ENCODE results near the gene EXOC6.

Gene EXOC6, protein sequence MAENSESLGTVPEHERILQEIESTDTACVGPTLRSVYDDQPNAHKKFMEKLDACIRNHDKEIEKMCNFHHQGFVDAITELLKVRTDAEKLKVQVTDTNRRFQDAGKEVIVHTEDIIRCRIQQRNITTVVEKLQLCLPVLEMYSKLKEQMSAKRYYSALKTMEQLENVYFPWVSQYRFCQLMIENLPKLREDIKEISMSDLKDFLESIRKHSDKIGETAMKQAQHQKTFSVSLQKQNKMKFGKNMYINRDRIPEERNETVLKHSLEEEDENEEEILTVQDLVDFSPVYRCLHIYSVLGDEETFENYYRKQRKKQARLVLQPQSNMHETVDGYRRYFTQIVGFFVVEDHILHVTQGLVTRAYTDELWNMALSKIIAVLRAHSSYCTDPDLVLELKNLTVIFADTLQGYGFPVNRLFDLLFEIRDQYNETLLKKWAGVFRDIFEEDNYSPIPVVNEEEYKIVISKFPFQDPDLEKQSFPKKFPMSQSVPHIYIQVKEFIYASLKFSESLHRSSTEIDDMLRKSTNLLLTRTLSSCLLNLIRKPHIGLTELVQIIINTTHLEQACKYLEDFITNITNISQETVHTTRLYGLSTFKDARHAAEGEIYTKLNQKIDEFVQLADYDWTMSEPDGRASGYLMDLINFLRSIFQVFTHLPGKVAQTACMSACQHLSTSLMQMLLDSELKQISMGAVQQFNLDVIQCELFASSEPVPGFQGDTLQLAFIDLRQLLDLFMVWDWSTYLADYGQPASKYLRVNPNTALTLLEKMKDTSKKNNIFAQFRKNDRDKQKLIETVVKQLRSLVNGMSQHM

DNA sequence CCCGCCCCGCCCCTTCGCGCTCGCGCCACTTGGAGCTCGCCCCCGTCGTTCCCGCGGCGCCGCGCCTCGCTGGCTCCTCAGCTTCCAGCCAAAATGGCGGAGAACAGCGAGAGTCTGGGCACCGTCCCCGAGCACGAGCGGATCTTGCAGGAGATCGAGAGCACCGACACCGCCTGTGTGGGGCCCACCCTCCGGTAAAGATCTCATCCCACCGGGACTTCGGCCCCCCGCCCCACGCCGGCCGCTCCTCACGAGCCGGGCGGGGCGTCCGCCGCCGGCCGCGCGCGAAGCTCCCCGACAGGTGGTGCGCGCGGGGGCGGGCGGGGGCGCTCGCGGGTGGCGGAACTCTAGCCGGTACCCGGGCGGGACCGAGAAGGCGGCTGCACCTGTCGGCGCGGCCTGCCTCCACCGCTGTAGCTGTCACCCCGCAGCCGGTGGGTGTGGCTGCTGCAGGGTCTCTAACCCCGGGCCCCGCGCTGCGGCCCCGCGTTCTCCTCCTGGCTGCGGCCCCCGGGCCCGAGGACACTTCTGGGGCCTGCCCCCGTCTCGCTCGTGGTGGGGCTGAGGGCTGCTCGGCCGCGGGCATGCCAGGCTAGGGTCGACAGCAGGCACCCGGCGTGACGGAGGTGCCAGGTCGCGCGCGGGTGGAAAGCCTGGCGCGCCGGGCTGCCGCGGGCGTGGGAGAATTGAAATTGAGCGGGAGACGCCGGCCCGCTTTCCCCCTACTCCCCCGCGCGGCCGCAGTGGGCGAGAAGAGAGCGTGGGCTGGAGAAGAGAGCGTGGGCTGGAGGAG, at the start of gene EXOC6:
TSS of gene EXOC6 (plus strand) at position 80 of the 793 bp plus-strand sequence. CDS start at position 94, 14 bp downstream.
- Histone ChIP-seq H3K36me3 (no peaks in the 10 kb centered on the region), H3K4me1 (peaks cover 32% of the 10 kb centered on the region), H3K27ac (peak within 1 kb of the TSS; percentile 94)

DNA sequence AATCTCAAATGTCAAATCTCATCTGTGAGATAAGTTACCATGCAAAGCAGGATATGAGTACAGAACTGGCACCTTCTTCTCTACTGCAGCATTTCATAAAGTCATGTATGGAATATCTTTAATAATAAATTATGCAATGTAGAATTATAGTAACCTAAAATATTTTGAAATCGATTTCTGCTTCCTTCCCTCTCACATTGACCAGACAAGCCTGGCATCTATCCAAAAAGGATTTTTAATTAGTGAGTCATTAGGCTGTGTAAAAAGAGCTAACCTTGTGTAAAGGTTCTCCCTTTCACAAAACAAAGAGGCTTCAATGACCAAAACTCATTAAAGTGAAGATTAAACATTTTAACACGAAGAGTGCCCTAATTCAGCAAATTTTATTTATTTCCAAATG, 48.8 kb upstream of the EXOC6 start:
- no peak overlapping the region for H3K9ac ChIP-seq
- no peaks in the 10 kb centered on the region for H4K20me1 ChIP-seq
- no peaks in the 10 kb centered on the region for H3K36me3 ChIP-seq
- no peaks in the 10 kb centered on the region for H3K27me3 ChIP-seq
- H3K9me3 ChIP-seq: no peaks in the 10 kb centered on the region
- no peak for TF ChIP-seq Cebpa-rat (IDR thresholded peaks at IDR 0.05)
- H3K4me2 ChIP-seq: no peak overlapping the region
- no peaks in the 10 kb centered on the region for H3K4me1 ChIP-seq
- no peak overlapping the region for H3K4me3 ChIP-seq
- H3K27ac ChIP-seq: no peak overlapping the region

More for the DNA sequence above, at the start of gene EXOC6:
- Histone ChIP-seq H3K9me3 (no peaks in the 10 kb centered on the region), H3K4me3 (peak within 1 kb of the TSS; percentile 96), H3K27me3 (no peaks in the 10 kb centered on the region), H3K4me2 (peak within 1 kb of the TSS; percentile 85), H3K9ac (peak within 1 kb of the TSS; percentile 94), H4K20me1 (no peaks in the 10 kb centered on the region)
- TF ChIP-seq Cebpa-rat (IDR thresholded peaks at IDR 0.05): no peak

DNA sequence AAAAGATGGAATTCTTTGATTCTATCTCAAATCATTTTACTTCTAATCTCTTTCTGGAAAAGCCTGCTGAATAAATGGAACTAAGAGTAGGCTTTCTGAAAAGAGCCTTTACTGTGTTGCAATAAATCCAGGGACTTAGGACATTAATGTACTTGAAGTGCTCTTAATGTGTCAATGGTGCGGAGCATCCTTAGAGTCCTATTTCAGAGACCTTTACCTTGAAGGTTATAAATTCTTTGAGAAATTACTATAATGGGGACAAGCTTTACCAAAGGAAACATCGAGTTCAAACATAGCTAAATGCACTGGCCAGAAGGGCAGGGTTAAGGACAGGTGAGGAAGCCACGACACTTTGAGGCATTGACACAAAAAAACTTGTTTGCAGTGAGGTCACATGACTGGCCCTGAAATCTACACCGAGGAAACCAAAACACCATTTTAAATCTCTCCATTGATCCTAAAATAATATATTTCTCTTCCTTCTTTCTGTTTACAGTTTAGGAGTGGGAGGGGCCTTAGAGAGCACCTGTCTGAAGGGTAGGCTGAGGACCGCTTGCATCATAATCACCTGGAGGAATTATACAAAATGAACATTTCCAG, 48.1 kb upstream of the EXOC6 start:
- Histone ChIP-seq H3K4me2 (no peak overlapping the region), H3K27me3 (no peaks in the 10 kb centered on the region), H3K27ac (no peak overlapping the region), H3K36me3 (no peaks in the 10 kb centered on the region), H3K9me3 (no peaks in the 10 kb centered on the region), H3K4me3 (no peak overlapping the region), H3K4me1 (no peaks in the 10 kb centered on the region), H3K9ac (no peak overlapping the region), H4K20me1 (no peaks in the 10 kb centered on the region)
- TF ChIP-seq Cebpa-rat (IDR thresholded peaks at IDR 0.05): no peak

DNA sequence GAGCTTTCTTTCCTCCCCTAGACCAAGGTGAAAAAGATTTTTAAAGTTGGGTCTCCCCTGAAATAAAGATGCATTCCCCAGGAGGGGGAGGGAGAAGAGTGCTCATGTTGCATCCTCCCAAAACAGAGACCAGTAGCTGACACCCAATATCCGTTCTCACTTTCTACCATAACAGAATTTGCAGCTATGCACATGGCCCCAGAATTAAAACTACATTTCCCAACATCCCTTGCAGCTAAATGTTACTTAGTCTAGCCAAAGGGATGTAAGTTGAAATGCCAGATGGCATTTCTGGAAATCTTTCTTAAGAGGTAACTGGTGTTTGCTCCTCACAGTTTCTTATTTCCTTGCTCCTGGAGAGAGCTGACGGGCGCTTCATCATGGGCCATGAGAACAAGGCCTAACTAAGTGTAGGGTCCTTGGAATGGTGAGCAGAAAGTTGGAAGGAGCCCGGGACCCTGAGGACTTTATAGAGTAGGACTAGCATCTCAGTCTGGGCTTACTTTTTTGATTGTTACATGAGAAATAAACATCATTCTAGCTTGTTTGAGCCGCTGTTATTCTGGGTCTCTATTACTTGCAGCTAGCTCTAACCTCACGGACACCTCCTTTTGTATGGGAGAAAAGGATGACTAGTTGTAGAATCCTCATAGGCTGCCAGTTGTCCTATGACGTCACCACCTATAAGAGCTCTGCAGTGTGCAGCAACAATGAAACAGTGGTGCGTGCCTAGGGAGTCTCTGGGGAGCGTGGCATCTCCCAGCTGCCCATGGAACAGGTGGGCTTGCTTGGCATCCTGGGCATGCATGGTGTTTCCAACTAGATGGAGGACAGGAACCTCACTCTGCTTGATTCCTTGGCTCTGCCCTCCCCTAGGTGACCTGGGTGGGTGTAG, 46.1 kb upstream of the EXOC6 start:
- no peak overlapping the region for H3K9ac ChIP-seq
- TF ChIP-seq Cebpa-rat (IDR thresholded peaks at IDR 0.05): no peak

DNA sequence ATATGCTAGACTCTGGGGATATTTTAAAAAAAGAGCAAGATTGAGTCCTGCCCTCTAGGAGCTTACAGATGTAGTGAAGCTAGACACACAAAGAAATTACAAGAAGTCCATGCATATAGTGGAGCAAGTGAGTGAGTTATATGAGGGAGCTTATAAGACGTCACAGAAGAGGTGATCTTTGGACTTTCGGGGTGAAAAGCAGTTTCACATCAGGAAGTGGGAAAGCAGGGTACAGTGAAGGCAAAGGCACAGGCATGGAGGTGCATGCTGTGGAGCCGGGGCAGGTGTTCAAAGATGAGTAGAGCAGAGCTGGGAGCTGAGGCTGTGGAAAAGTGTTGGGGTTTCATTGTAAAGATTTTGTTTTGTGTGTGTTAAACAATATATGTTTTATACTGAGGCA, 38.5 kb upstream of the EXOC6 start:
- no peaks in the 10 kb centered on the region for H3K36me3 ChIP-seq
- no peaks in the 10 kb centered on the region for H3K9me3 ChIP-seq
- H3K9ac ChIP-seq: no peak overlapping the region
- no peak for TF ChIP-seq Cebpa-rat (IDR thresholded peaks at IDR 0.05)
- H3K27ac ChIP-seq: no peak overlapping the region
- H3K27me3 ChIP-seq: no peaks in the 10 kb centered on the region
- no peaks in the 10 kb centered on the region for H4K20me1 ChIP-seq
- H3K4me2 ChIP-seq: no peak overlapping the region
- H3K4me3 ChIP-seq: no peak overlapping the region
- no peaks in the 10 kb centered on the region for H3K4me1 ChIP-seq

More for the DNA sequence above, 46.1 kb upstream of the EXOC6 start:
- no peaks in the 10 kb centered on the region for H3K36me3 ChIP-seq
- H3K4me2 ChIP-seq: no peak overlapping the region
- no peaks in the 10 kb centered on the region for H3K4me1 ChIP-seq
- no peaks in the 10 kb centered on the region for H3K27me3 ChIP-seq
- no peak overlapping the region for H3K4me3 ChIP-seq
- H3K9me3 ChIP-seq: no peaks in the 10 kb centered on the region
- H4K20me1 ChIP-seq: no peaks in the 10 kb centered on the region
- no peak overlapping the region for H3K27ac ChIP-seq

DNA sequence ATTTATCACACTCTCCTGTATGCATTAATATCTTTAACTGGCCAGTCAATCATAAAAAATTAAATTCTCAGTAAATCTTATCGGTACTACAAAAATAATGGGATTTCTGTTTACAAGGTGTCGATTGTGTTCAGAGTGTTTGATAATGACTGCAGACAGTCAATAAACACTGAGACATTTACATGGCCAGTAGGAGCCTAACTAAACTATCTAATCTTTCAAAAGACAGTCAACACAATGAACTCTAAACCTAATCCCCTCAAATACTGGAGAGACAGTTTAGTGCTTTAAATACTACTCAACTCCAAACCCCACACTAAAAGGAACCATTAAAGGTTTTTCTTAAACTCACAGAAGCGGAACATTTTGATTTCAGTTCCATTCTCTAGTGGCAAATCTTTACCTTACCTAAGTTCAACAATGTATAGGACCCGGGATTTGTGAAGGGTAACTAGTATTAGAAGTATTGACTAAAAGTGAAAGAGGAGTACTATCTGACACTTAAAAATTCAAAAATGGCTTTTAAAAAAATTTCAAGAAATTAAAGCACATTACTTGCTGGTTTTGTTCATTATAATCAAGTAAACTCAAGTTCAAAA, 37.3 kb upstream of the EXOC6 start:
- Histone ChIP-seq H3K36me3 (no peaks in the 10 kb centered on the region), H3K27ac (no peak overlapping the region), H4K20me1 (no peaks in the 10 kb centered on the region), H3K4me3 (no peak overlapping the region), H3K4me2 (no peak overlapping the region), H3K9me3 (no peaks in the 10 kb centered on the region), H3K4me1 (no peaks in the 10 kb centered on the region), H3K27me3 (no peaks in the 10 kb centered on the region), H3K9ac (no peak overlapping the region)
- no peak for TF ChIP-seq Cebpa-rat (IDR thresholded peaks at IDR 0.05)

DNA sequence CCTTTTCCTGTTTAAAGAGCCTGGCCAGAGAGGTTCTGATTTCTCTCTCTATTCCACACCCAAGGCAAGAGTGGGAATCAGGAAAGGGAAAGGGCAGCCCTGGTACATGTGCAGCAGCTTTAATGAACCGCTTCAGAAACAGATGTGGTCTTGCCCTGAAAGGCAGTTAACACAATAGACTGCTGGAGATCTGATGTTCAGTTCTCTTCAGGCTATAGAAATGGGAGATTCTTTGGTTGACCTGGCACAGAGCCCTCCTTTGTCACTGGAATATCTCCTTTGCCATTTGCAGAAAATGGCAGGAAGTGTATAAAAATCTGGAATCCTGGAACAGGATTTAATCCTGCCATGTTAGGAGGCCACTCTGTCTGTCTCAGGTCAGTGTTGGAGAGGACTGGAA, 36.3 kb upstream of the EXOC6 start:
- H3K36me3 ChIP-seq: no peaks in the 10 kb centered on the region
- no peaks in the 10 kb centered on the region for H3K27me3 ChIP-seq
- no peaks in the 10 kb centered on the region for H3K4me1 ChIP-seq
- H3K27ac ChIP-seq: no peak overlapping the region
- H3K4me3 ChIP-seq: no peak overlapping the region
- no peaks in the 10 kb centered on the region for H3K9me3 ChIP-seq
- H3K9ac ChIP-seq: no peak overlapping the region
- no peak for TF ChIP-seq Cebpa-rat (IDR thresholded peaks at IDR 0.05)
- no peaks in the 10 kb centered on the region for H4K20me1 ChIP-seq
- no peak overlapping the region for H3K4me2 ChIP-seq

DNA sequence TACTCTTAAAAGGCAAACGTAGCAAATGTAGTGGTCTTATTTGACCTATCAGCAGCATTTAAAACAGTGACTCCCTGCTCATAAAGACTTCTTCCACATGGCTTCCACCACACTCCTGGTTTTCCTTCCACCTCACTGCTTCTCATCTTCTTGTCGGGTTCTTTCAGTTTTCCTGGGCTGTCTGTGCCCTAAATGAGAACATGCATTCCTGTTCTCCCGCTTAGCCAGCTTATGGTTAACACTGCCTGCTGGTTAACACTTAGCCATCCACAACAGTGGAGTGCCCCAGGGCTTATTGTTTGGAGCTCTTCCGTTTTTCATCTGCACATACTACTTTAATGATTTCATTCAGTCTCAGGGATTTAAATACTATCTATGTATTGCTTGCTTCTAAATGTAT, 34.3 kb upstream of the EXOC6 start:
- Histone ChIP-seq H3K4me2 (no peak overlapping the region), H3K36me3 (no peaks in the 10 kb centered on the region), H4K20me1 (no peaks in the 10 kb centered on the region), H3K9me3 (no peaks in the 10 kb centered on the region), H3K27ac (no peak overlapping the region), H3K27me3 (no peaks in the 10 kb centered on the region), H3K9ac (no peak overlapping the region), H3K4me3 (no peak overlapping the region), H3K4me1 (no peaks in the 10 kb centered on the region)
- no peak for TF ChIP-seq Cebpa-rat (IDR thresholded peaks at IDR 0.05)

All from BLaER1 (cell line).